ENCODE data around the gene CRYBA4.

CRYBA4 gene

DNA sequence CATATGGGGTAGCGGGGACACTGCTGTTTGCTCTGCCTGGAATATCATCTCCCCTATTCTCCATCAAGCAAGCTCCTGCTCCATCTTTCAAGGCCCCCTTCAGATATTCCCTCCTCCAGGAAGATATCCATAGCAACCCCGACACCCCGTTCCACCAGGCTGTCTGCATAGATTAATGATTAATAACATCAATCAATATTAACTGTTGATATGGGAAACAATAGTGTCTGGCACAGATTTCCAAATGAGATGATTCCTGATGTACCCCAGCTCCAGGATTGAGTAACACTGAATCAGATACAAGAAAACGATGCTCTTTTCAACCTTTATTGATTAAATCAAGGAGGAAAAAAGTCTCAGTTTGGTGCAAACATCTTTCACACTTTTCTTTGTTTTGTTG, 24.3 kb upstream of the CRYBA4 start:
- no peak overlapping the region for H3K27ac ChIP-seq
- TF ChIP-seq, protein P1, sequence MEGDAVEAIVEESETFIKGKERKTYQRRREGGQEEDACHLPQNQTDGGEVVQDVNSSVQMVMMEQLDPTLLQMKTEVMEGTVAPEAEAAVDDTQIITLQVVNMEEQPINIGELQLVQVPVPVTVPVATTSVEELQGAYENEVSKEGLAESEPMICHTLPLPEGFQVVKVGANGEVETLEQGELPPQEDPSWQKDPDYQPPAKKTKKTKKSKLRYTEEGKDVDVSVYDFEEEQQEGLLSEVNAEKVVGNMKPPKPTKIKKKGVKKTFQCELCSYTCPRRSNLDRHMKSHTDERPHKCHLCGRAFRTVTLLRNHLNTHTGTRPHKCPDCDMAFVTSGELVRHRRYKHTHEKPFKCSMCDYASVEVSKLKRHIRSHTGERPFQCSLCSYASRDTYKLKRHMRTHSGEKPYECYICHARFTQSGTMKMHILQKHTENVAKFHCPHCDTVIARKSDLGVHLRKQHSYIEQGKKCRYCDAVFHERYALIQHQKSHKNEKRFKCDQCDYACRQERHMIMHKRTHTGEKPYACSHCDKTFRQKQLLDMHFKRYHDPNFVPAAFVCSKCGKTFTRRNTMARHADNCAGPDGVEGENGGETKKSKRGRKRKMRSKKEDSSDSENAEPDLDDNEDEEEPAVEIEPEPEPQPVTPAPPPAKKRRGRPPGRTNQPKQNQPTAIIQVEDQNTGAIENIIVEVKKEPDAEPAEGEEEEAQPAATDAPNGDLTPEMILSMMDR (IDR thresholded peaks at IDR 0.05) = no peak
- no peak for TF ChIP-seq ZFX (IDR thresholded peaks at IDR 0.05; ENCODE audit: borderline replicate concordance)

- no peak overlapping the region for H3K27ac ChIP-seq
- TF ChIP-seq, protein P1 (IDR thresholded peaks at IDR 0.05) = no peak
- no peak for TF ChIP-seq ZFX (IDR thresholded peaks at IDR 0.05; ENCODE audit: borderline replicate concordance)
Observed at GRCh38 chr22:26599505-26599904, 22.3 kb upstream of the CRYBA4 start.

DNA sequence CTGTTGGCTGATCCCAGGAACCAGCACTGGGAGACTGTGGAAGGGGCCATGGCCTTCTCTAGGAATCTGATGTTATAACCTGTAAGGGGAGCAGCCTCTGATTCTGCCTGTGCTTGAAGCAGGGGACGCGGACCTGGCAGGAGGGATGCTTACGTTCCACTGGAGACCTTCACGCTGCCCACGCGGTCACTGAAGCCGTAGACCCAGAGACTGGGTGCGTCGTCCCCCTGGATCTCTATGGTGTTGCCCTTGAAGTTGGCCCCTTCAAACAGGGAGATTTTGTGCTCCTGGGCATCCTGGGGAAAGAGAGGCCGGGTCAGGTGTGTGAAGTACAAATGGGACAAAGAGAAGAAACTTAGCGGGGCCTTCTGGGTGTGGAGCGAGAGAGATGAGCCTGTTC, 20.0 kb upstream of the CRYBA4 start:
- TF ChIP-seq, protein P1 (IDR thresholded peaks at IDR 0.05) = no peak
- no peak for TF ChIP-seq ZFX (IDR thresholded peaks at IDR 0.05; ENCODE audit: borderline replicate concordance)
- H3K27ac ChIP-seq = no peak overlapping the region

DNA sequence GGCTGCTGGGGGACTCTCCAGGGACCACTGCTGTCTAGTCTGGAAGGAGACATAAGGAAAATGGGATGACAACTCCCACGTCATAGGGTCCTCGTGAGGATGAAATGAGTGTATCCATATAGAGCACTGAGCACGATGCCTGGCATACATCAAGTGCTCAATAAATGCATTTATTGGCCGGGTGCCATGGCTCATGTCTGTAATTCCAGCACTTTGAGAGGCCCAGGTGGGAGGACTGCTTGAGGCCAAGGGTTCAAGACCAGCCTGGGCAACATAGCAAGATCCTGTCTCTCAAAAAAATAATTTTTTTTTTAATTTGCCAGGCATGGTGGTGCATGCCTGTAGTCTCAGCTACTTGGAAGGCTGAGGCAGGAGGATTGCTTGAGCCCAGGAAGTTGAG, 19.6 kb upstream of the CRYBA4 start:
- no peak overlapping the region for H3K27ac ChIP-seq
- TF ChIP-seq, protein P1 (IDR thresholded peaks at IDR 0.05) = no peak
- TF ChIP-seq ZFX (IDR thresholded peaks at IDR 0.05; ENCODE audit: borderline replicate concordance) = no peak

DNA sequence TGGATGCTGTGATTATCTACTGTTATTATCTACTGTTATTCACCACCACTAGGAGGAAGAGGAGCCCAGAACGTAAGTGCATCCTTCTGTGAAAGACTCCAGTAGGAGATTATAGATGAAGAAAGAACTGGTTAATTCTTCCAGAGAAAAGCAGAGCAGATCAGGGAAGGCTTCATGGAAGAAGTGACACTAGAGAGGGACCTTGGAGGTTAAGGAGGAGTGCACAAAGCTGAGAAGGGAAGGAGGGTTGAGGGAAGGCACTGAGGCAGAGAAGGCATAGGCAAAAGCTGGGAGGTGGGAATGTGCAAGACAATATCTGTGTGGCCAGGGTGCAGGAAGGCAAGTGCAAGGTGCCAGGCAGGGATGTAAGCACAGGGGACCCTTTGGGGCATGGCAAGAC, 17.4 kb upstream of the CRYBA4 start:
- TF ChIP-seq, protein P1 (IDR thresholded peaks at IDR 0.05) = no peak
- no peak overlapping the region for H3K27ac ChIP-seq

DNA sequence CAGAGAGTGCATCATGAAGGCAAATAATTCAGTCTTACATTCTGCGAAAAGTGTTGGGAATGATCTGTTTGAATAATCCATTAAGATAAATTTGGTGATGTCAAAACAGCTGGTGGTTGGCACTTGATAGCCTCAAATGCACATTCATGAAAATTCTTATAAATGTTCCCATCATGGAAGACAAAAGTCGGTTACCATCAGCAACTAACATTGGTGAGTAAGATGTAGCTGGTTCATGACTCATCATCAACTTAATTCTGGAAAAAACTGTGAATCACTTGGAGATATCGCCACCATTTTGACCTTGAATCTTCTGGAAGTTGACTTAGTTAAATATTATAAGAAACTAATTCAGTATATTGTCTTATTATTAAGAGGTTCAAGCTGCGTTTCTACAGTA, 15.2 kb upstream of the CRYBA4 start:
- TF ChIP-seq, protein P1 (IDR thresholded peaks at IDR 0.05) = no peak
- no peak for TF ChIP-seq ZFX (IDR thresholded peaks at IDR 0.05; ENCODE audit: borderline replicate concordance)
- H3K27ac ChIP-seq = no peak overlapping the region

GRCh38 chr22:26608129-26608528, 13.6 kb upstream of the CRYBA4 start:
- no peak for TF ChIP-seq ZFX (IDR thresholded peaks at IDR 0.05; ENCODE audit: borderline replicate concordance)
- TF ChIP-seq, protein P1 (IDR thresholded peaks at IDR 0.05) = no peak
- H3K27ac ChIP-seq = no peak overlapping the region
